Frontal cortex (tissue), 4 donors: ENCODE data around the gene MTMR3. TPM values are rescaled to one million over a fixed set of nuclear protein-coding genes. Genes with fewer than 3 reads are reported as not detected.

Experiments
- DNase-seq, 2 donors: peaks; one replicate each; pipeline ENCODE4 v3.0.0; 2012; ENCODE audit warnings: low spot score in 2 of 2
- FAIRE-seq: peaks from 2 replicates; lab custom pipeline; 2012; peaks lifted over from hg19 to GRCh38; lab: Jason Lieb, UNC
- total RNA-seq: library from RNA; depleted of rRNA; stranded (reverse); fragments of >200 nt; gene quantifications from one replicate; pipeline ENCODE4 v1.2.3, GENCODE V29; 2014
- donor health status: control.
- donor health status: control.
- donor health status: control.

MTMR3 gene
- total RNA-seq, 1 donor from 2014 or later: 66.0 TPM

- DNase-seq (no peak), FAIRE-seq (no peak)
These were observed 111.2 kb downstream of the MTMR3 start for GRCh38 chr22:29994027-29994715.

- DNase-seq (no peak), FAIRE-seq (no peak)
These were observed 112.0 kb downstream of the MTMR3 start for GRCh38 chr22:29994943-29995342.

- FAIRE-seq: no peak
- no peak for DNase-seq
These were observed 114.1 kb downstream of the MTMR3 start for GRCh38 chr22:29997107-29997506.

GRCh38 chr22:29997516-29997915 lies 114.5 kb downstream of the MTMR3 start:
- no peak for FAIRE-seq
- no peak for DNase-seq

GRCh38 chr22:29998627-29999384 lies 115.8 kb downstream of the MTMR3 start:
- no peak for FAIRE-seq
- DNase-seq: no peak

GRCh38 chr22:30000566-30000965 lies 117.6 kb downstream of the MTMR3 start:
- no peak for FAIRE-seq

GRCh38 chr22:30001459-30001858 lies 118.5 kb downstream of the MTMR3 start:
- no peak for FAIRE-seq
- DNase-seq: no peak

More at GRCh38 chr22:30000566-30000965, 117.6 kb downstream of the MTMR3 start:
- no peak for DNase-seq

- DNase-seq (no peak), FAIRE-seq (no peak)
These were observed 120.0 kb downstream of the MTMR3 start for GRCh38 chr22:30002861-30003486.

- no peak for FAIRE-seq
- no peak for DNase-seq
These were observed 121.1 kb downstream of the MTMR3 start for GRCh38 chr22:30004101-30004500.

- no peak for FAIRE-seq
These were observed 121.7 kb downstream of the MTMR3 start for GRCh38 chr22:30004694-30005093.

GRCh38 chr22:30005213-30005857 lies 122.4 kb downstream of the MTMR3 start:
- FAIRE-seq (no peak), DNase-seq (peak; percentile 12 to 52)

More at GRCh38 chr22:30004694-30005093, 121.7 kb downstream of the MTMR3 start:
- DNase-seq: no peak

- DNase-seq (no peak), FAIRE-seq (no peak)
These were observed 124.4 kb downstream of the MTMR3 start for GRCh38 chr22:30007361-30007760.

- DNase-seq (no peak), FAIRE-seq (no peak)
These were observed 125.4 kb downstream of the MTMR3 start for GRCh38 chr22:30008401-30008800.

GRCh38 chr22:30009478-30009877 lies 126.5 kb downstream of the MTMR3 start:
- no peak for DNase-seq
- no peak for FAIRE-seq

- DNase-seq (no peak), FAIRE-seq (no peak)
These were observed 127.9 kb downstream of the MTMR3 start for GRCh38 chr22:30010789-30011405.

GRCh38 chr22:30013201-30013600 lies 130.2 kb downstream of the MTMR3 start:
- FAIRE-seq (no peak), DNase-seq (no peak)

GRCh38 chr22:30014244-30014643 lies 131.3 kb downstream of the MTMR3 start:
- FAIRE-seq: no peak
- no peak for DNase-seq

- no peak for FAIRE-seq
These were observed 132.3 kb downstream of the MTMR3 start for GRCh38 chr22:30015229-30015797.

GRCh38 chr22:30015846-30016245 lies 132.9 kb downstream of the MTMR3 start:
- FAIRE-seq: no peak
- DNase-seq: no peak

More at GRCh38 chr22:30015229-30015797, 132.3 kb downstream of the MTMR3 start:
- no peak for DNase-seq

- DNase-seq: no peak
- FAIRE-seq: no peak
These were observed 133.6 kb downstream of the MTMR3 start for GRCh38 chr22:30016596-30016995.
